Measurements from ENCODE around the gene CCL23.

CCL23 gene

GRCh38 chr17:35965272-35965671 lies 52.5 kb downstream of the CCL23 start:
- CTCF ChIA-PET, result interaction anchor here (0.9 kb wide), 1 partner anchor 183 kb away, joined by 3 read pairs; no protein-coding TSS in a partner anchor
- POLR2A ChIA-PET, result interaction anchor here (0.9 kb wide), 1 partner anchor 35 kb away, joined by 3 read pairs; the partner anchor contains the start of gene RDM1
- TF ChIP-seq L3MBTL2 (conservative IDR thresholded peaks at IDR 0.05) (no peak), ELF4 (IDR thresholded peaks at IDR 0.05) (no peak), CTBP1 (IDR thresholded peaks at IDR 0.05; ENCODE audit: borderline replicate concordance) (no peak), SUZ12 (IDR thresholded peaks at IDR 0.05) (no peak)
- no peak for DNase-seq (ENCODE audit: extremely low spot score)

GRCh38 chr17:35963663-35964062 lies 54.1 kb downstream of the CCL23 start:
- DNase-seq (ENCODE audit: extremely low spot score), result no peak
- ChIA-PET POLR2A (no interaction called here), CTCF (interaction anchor here (1.0 kb wide), 1 partner anchor 13 kb away, joined by 4 read pairs; no protein-coding TSS in a partner anchor)
- TF ChIP-seq SP1 (IDR thresholded peaks at IDR 0.05) (no peak), L3MBTL2 (conservative IDR thresholded peaks at IDR 0.05) (no peak), TARDBP (IDR thresholded peaks at IDR 0.05) (no peak), ARNT (IDR thresholded peaks at IDR 0.05) (no peak), CTBP1 (IDR thresholded peaks at IDR 0.05; ENCODE audit: borderline replicate concordance) (no peak), FOXM1 (IDR thresholded peaks at IDR 0.05; ENCODE audit: borderline replicate concordance) (no peak)

All from HEK293T (cell line).